GM12872 (cell line): ENCODE data around the gene SGTA.

Experiments
- TF ChIP-seq, protein P1 (sequence below): IDR thresholded peaks from 3 replicates; pipeline ENCODE4 v1.5.1; 2011; ENCODE audit warnings: low read depth, mild to moderate bottlenecking, low read length, moderate library complexity; ENCODE audit not compliant: insufficient read depth

The SGTA gene

DNA sequence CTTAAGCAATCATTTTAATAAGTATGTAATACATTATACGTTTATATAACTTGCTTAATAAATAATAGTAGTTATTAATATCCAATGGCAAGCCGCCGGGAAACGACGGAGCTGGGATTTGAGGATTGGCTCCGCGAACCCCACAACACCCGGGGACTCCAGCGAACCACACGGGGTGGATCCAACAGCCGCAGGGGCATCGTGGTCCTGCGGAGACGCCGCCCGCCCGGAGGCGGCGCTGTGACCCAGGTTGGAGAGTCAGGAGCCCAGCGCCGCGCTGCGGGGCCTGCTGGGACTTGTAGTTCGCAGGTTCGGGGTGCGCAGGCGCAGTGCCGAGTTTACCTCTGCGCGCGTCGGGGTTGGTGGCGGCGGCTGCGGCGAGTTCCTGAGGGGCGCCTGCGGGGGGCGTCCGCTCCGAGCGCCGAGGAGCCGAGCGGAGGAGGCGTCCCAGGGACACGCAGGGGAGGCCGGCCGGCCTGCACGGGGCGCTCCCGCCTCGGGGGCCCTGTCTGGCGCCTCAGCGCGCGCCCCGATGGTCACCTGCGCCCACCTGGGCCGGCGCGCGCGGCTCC lies 36.6 kb upstream of the SGTA start, which contains the start of gene ZNF554:
ZNF554 (plus strand) TSS at position 329 of the 572 bp plus-strand sequence; CDS start at position 533, 204 bp downstream.
- TF ChIP-seq, protein P1, sequence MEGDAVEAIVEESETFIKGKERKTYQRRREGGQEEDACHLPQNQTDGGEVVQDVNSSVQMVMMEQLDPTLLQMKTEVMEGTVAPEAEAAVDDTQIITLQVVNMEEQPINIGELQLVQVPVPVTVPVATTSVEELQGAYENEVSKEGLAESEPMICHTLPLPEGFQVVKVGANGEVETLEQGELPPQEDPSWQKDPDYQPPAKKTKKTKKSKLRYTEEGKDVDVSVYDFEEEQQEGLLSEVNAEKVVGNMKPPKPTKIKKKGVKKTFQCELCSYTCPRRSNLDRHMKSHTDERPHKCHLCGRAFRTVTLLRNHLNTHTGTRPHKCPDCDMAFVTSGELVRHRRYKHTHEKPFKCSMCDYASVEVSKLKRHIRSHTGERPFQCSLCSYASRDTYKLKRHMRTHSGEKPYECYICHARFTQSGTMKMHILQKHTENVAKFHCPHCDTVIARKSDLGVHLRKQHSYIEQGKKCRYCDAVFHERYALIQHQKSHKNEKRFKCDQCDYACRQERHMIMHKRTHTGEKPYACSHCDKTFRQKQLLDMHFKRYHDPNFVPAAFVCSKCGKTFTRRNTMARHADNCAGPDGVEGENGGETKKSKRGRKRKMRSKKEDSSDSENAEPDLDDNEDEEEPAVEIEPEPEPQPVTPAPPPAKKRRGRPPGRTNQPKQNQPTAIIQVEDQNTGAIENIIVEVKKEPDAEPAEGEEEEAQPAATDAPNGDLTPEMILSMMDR: peak; percentile 99

GRCh38 chr19:2816641-2817040 lies 33.6 kb upstream of the SGTA start:
- TF ChIP-seq, protein P1: no peak

DNA sequence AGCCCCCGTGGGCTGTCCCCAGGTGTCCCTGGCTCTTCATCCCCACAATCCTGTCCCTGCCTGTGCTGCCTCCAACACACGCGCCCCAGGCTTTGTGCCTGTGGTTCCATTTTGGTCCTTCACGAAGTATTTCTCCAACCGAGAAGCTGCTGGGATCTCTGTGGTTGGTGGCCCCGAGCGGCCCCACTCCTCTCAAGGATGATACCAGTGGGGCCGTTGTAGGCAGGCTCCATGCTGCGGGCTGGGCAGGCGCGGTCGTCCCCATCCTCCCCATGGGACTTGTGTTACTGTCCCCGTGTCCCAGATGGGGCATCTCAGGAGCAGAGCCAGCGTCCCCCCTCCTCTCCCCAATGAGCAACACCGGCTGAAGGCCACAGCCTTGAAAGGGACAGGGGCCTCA lies 32.9 kb upstream of the SGTA start:
- TF ChIP-seq, protein P1: no peak

- TF ChIP-seq, protein P1: no peak
These were observed 32.1 kb upstream of the SGTA start for GRCh38 chr19:2815191-2815614.

- TF ChIP-seq, protein P1: no peak
These were observed 31.4 kb upstream of the SGTA start for GRCh38 chr19:2814426-2814825.

DNA sequence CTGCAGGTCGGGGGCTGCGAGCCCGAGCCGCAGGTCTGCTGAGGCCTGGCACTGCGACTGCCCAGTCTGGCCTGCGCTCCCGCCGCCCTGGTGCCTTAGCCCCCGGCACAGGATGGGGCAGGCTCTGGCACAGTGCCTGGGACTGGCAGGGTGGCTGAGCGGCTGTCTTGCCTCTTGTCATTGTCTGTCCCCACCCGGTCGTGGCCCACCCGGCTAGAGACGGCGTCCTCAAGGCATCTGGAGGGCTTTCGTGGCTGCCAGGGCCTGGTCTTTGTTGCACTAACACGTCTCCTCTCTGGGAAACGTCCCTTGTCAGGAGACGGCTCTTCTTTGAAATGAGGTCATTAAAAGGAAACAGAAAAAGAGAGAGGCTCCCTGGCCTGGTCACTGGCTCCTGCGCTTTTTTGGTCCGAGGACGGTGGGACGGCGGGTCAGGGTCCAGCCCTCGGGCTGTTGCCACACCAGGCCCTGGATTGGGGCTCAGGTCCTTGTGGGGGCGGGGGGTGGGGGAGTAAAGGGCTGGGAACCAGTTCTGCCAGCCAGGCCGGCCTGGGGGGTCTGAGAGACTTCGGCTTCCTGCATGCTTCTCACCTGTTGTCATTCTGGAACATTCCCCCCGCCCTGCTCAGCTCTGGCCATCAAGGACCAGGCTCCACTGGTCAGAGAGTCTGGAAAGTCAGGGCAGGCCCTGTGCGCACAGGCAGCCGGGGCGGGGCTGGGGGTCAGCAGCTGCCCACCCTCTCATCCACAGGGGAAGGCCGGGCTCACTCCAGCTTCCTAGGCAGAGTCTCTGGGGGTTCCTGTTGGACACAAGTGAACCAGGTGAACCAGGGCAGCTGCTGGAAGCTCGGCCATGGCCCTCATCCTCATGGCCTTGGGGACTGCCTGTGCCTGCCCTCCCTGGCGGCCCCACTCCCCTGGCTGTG lies 30.4 kb upstream of the SGTA start:
- TF ChIP-seq, protein P1: no peak

GRCh38 chr19:2812414-2813234 lies 29.6 kb upstream of the SGTA start:
- TF ChIP-seq, protein P1: no peak
